Measurements from ENCODE around the gene NSRP1. TPM values are rescaled to one million over a fixed set of nuclear protein-coding genes. Genes with fewer than 3 reads are reported as not detected.

NSRP1 gene
- polyA plus RNA-seq, 1 donor (not counting 4 experiments of a cell fraction or from before 2014, with no cell fraction given) = 12.7 TPM

GRCh38 chr17:30210366-30210765, 93.8 kb downstream of the NSRP1 start:
- dilution Hi-C loops (cut with MboI; ENCODE audit: extremely low pct_ligation_motif_present, low sequenced_read_pairs) = no loop called here
- H4K20me1 ChIP-seq (ENCODE audit: control insufficient read depth, extremely low read depth, insufficient read depth, low read length) = no peaks in the 10 kb centered on the region
- H2AFZ ChIP-seq (ENCODE audit: control insufficient read depth, low read length) = no peak overlapping the region
- H3K27ac ChIP-seq (ENCODE audit: control insufficient read depth, insufficient read depth, low read length) = no peak overlapping the region
- no peaks in the 10 kb centered on the region for H3K79me2 ChIP-seq (ENCODE audit: control insufficient read depth, insufficient read depth, low read length)
- no peaks in the 10 kb centered on the region for H3K36me3 ChIP-seq (ENCODE audit: control insufficient read depth in 2 of 2, extremely low read depth in 1 of 2, insufficient read depth in 2 of 2, low read length in 2 of 2)
- H3K4me2 ChIP-seq (ENCODE audit: control insufficient read depth, extremely low read depth, insufficient read depth, low read depth, low read length) = no peak overlapping the region
- DNase-seq (ENCODE audit: low read depth, low spot score) = no peak
- FAIRE-seq = no peak
- no peaks in the 10 kb centered on the region for H3K4me1 ChIP-seq (ENCODE audit: control insufficient read depth, extremely low read depth, insufficient read depth, low read length)
- TF ChIP-seq CTCF (optimal IDR thresholded peaks at IDR 0.05 in 1 of 3, IDR thresholded peaks at IDR 0.05 in 1 of 3, conservative IDR thresholded peaks at IDR 0.05 in 1 of 3; ENCODE audit: extremely low read depth in 1 of 3, insufficient read depth in 2 of 3, low read length in 3 of 3) = no peak
- peaks cover 45% of the 10 kb centered on the region for H3K27me3 ChIP-seq (ENCODE audit: control insufficient read depth, extremely low read depth, insufficient read depth, low read length)
- no peak overlapping the region for H3K4me3 ChIP-seq (ENCODE audit: control insufficient read depth in 2 of 3, extremely low read depth in 1 of 3, insufficient read depth in 2 of 3, low read depth in 1 of 3, low read length in 3 of 3)
- H3K9ac ChIP-seq (ENCODE audit: control insufficient read depth, extremely low read depth, insufficient read depth, low read length) = no peak overlapping the region
- no peaks in the 10 kb centered on the region for H3K9me3 ChIP-seq (ENCODE audit: control insufficient read depth, low read depth, low read length)
- no peaks in the 10 kb centered on the region for H3K9me1 ChIP-seq (ENCODE audit: control insufficient read depth, extremely low read depth, insufficient read depth, low read length)

- no peaks in the 10 kb centered on the region for H3K4me1 ChIP-seq (ENCODE audit: control insufficient read depth, extremely low read depth, insufficient read depth, low read length)
- peaks cover 40% of the 10 kb centered on the region for H3K27me3 ChIP-seq (ENCODE audit: control insufficient read depth, extremely low read depth, insufficient read depth, low read length)
- dilution Hi-C loops (cut with MboI; ENCODE audit: extremely low pct_ligation_motif_present, low sequenced_read_pairs) = no loop called here
- H3K4me2 ChIP-seq (ENCODE audit: control insufficient read depth, extremely low read depth, insufficient read depth, low read depth, low read length) = no peak overlapping the region
- no peaks in the 10 kb centered on the region for H4K20me1 ChIP-seq (ENCODE audit: control insufficient read depth, extremely low read depth, insufficient read depth, low read length)
- no peak for FAIRE-seq
- no peak for DNase-seq (ENCODE audit: low read depth, low spot score)
- no peak overlapping the region for H3K9ac ChIP-seq (ENCODE audit: control insufficient read depth, extremely low read depth, insufficient read depth, low read length)
- H3K79me2 ChIP-seq (ENCODE audit: control insufficient read depth, insufficient read depth, low read length) = no peaks in the 10 kb centered on the region
- H3K4me3 ChIP-seq (ENCODE audit: control insufficient read depth in 2 of 3, extremely low read depth in 1 of 3, insufficient read depth in 2 of 3, low read depth in 1 of 3, low read length in 3 of 3) = no peak overlapping the region
- H3K9me3 ChIP-seq (ENCODE audit: control insufficient read depth, low read depth, low read length) = no peaks in the 10 kb centered on the region
- H3K9me1 ChIP-seq (ENCODE audit: control insufficient read depth, extremely low read depth, insufficient read depth, low read length) = no peaks in the 10 kb centered on the region
- no peak overlapping the region for H2AFZ ChIP-seq (ENCODE audit: control insufficient read depth, low read length)
- TF ChIP-seq EZH2 (IDR thresholded peaks at IDR 0.05; ENCODE audit: low read length) = no peak
- TF ChIP-seq CTCF (optimal IDR thresholded peaks at IDR 0.05 in 1 of 3, IDR thresholded peaks at IDR 0.05 in 1 of 3, conservative IDR thresholded peaks at IDR 0.05 in 1 of 3; ENCODE audit: extremely low read depth in 1 of 3, insufficient read depth in 2 of 3, low read length in 3 of 3) = no peak
- H3K27ac ChIP-seq (ENCODE audit: control insufficient read depth, insufficient read depth, low read length) = no peak overlapping the region
- H3K36me3 ChIP-seq (ENCODE audit: control insufficient read depth in 2 of 2, extremely low read depth in 1 of 2, insufficient read depth in 2 of 2, low read length in 2 of 2) = no peaks in the 10 kb centered on the region
Measured at GRCh38 chr17:30210901-30211300, 94.3 kb downstream of the NSRP1 start.

Data from keratinocyte (primary cell).